ENCODE data around the gene GAB2. TPM values are rescaled to one million over a fixed set of nuclear protein-coding genes. Genes with fewer than 3 reads are reported as not detected.
"Not testable (repeated sequence)": the region's sequence is repeated elsewhere in the genome, so short reads cannot be mapped to it uniquely, and the experiment has no call there.

Gene GAB2
- total RNA-seq, 1 experiment from 2014 or later: 38.9 TPM

- DNase-seq (ENCODE audit: low read depth, low spot score): no peak
- in situ Hi-C loops (cut with HindIII; ENCODE audit: low pct_unique_long_range_greater_than_20kb, low sequenced_read_pairs): no loop called here
Observed at GRCh38 chr11:78381865-78382264, 35.8 kb downstream of the GAB2 start.

- in situ Hi-C loops (cut with HindIII; ENCODE audit: low pct_unique_long_range_greater_than_20kb, low sequenced_read_pairs): no loop called here
- no peak for DNase-seq (ENCODE audit: low read depth, low spot score)
Observed at GRCh38 chr11:78380615-78381051, 37.0 kb downstream of the GAB2 start.

- in situ Hi-C loops (cut with HindIII; ENCODE audit: low pct_unique_long_range_greater_than_20kb, low sequenced_read_pairs): no loop called here
- no peak for DNase-seq (ENCODE audit: low read depth, low spot score)
Observed at GRCh38 chr11:78379039-78379670, 38.5 kb downstream of the GAB2 start.

- no peak for DNase-seq (ENCODE audit: low read depth, low spot score)
- in situ Hi-C loops (cut with HindIII; ENCODE audit: low pct_unique_long_range_greater_than_20kb, low sequenced_read_pairs): no loop called here
Observed at GRCh38 chr11:78377625-78378418, 39.8 kb downstream of the GAB2 start.

DNA sequence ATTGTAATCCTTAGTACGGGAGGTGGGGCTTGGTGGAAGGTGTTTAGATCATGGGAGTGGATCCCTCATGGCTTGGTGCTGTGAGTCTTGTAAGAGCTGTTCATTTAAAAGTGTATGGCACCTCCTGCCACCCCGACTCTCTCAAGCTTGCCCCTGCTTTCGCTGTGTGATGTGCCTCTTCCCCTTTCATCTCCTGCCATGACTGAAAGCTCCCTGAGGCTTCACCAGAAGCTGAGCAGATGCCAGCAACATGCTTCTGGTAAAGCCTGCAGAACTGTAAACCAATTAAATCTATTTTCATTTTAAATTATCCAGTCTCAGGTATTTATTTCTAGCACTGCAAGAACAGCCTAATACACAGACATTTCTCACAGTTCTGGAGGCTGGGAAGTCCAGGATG lies 40.8 kb downstream of the GAB2 start:
- DNase-seq (ENCODE audit: low read depth, low spot score): no peak
- in situ Hi-C loops (cut with HindIII; ENCODE audit: low pct_unique_long_range_greater_than_20kb, low sequenced_read_pairs): no loop called here

- in situ Hi-C loops (cut with HindIII; ENCODE audit: low pct_unique_long_range_greater_than_20kb, low sequenced_read_pairs): no loop called here
Observed at GRCh38 chr11:78374917-78375316, 42.7 kb downstream of the GAB2 start.

GRCh38 chr11:78373689-78374088 lies 43.9 kb downstream of the GAB2 start:
- peak; percentile 85 for DNase-seq (ENCODE audit: low read depth, low spot score)

More at GRCh38 chr11:78374917-78375316, 42.7 kb downstream of the GAB2 start:
- no peak for DNase-seq (ENCODE audit: low read depth, low spot score)

GRCh38 chr11:78372114-78372768 lies 45.4 kb downstream of the GAB2 start:
- in situ Hi-C loops (cut with HindIII; ENCODE audit: low pct_unique_long_range_greater_than_20kb, low sequenced_read_pairs): no loop called here
- DNase-seq (ENCODE audit: low read depth, low spot score): no peak

More at GRCh38 chr11:78373689-78374088, 43.9 kb downstream of the GAB2 start:
- in situ Hi-C loops (cut with HindIII; ENCODE audit: low pct_unique_long_range_greater_than_20kb, low sequenced_read_pairs): no loop called here

- no peak for DNase-seq (ENCODE audit: low read depth, low spot score)
- in situ Hi-C loops (cut with HindIII; ENCODE audit: low pct_unique_long_range_greater_than_20kb, low sequenced_read_pairs): no loop called here
Observed at GRCh38 chr11:78371221-78371891, 46.3 kb downstream of the GAB2 start.

GRCh38 chr11:78370406-78371172 lies 47.0 kb downstream of the GAB2 start:
- in situ Hi-C loops (cut with HindIII; ENCODE audit: low pct_unique_long_range_greater_than_20kb, low sequenced_read_pairs): no loop called here
- DNase-seq (ENCODE audit: low read depth, low spot score): no peak

GRCh38 chr11:78365381-78365792 lies 52.2 kb downstream of the GAB2 start:
- in situ Hi-C loops (cut with HindIII; ENCODE audit: low pct_unique_long_range_greater_than_20kb, low sequenced_read_pairs): no loop called here
- DNase-seq (ENCODE audit: low read depth, low spot score): no peak

- in situ Hi-C loops (cut with HindIII; ENCODE audit: low pct_unique_long_range_greater_than_20kb, low sequenced_read_pairs): no loop called here
- DNase-seq (ENCODE audit: low read depth, low spot score): no peak
Observed at GRCh38 chr11:78364128-78364751, 53.4 kb downstream of the GAB2 start.

DNA sequence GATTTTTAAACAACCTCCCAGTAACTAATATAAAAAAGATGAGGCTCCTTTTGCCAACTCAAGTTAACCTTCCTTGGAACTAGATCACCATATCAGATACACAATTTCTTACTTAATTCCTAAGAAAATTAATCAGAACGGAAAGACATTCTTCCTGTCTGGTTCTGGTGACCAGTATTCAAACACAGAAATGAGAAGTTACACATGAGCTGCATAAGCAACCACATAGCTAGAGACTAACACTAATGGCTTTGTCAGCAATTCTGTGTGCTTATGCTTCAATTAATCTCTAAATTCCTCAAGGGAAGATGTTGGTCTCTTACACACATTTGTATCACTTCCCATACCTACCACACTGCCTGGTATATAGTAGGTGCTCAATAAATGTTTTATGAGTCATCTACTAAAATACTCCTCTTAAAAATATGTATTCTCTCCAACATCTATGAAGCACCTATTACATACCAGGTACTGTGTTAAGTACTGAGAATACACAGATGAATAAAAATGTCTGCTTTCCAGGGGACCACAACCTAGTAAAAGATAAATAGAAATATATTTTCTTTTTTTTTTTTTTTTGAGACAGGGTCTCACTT lies 54.5 kb downstream of the GAB2 start:
- DNase-seq (ENCODE audit: low read depth, low spot score): no peak
- in situ Hi-C loops (cut with HindIII; ENCODE audit: low pct_unique_long_range_greater_than_20kb, low sequenced_read_pairs): no loop called here

GRCh38 chr11:78361228-78361627 lies 56.4 kb downstream of the GAB2 start:
- in situ Hi-C loops (cut with HindIII; ENCODE audit: low pct_unique_long_range_greater_than_20kb, low sequenced_read_pairs): no loop called here
- no peak for DNase-seq (ENCODE audit: low read depth, low spot score)

DNA sequence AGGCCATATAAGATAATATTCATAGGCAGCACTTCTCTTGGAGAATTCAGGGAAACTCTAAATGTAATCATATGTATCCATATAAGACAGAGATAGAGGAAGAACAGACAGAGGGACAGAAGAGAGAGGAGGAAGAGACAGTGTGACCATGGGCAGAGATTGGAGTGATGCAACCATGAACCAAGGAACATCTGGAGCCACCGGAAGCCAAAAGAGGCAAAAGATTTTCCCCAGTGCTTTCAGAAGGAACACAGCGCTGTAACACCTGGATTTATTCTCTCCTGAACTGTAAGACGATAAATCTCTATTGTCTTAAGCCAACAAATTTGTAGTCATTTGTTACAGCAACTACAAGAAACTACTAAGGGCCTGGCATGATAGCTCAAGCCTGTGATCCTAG lies 57.7 kb downstream of the GAB2 start:
- in situ Hi-C loops (cut with HindIII; ENCODE audit: low pct_unique_long_range_greater_than_20kb, low sequenced_read_pairs): no loop called here
- no peak for DNase-seq (ENCODE audit: low read depth, low spot score)

DNA sequence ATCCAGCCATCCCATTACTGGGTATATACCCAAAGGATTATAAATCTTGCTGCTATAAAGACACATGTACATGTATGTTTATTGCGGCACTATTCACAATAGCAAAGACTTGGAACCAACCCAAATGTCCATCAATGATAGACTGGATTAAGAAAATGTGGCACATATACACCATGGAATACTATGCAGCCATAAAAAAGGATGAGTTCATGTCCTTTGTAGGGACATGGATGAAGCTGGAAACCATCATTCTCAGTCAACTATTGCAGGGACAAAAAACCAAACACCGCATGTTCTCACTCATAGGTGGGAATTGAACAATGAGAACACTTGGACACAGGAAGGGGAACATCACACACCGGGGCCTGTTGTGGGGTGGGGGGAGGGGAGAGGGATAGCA lies 59.7 kb downstream of the GAB2 start:
- DNase-seq (ENCODE audit: low read depth, low spot score): not testable (repeated sequence)

DNA sequence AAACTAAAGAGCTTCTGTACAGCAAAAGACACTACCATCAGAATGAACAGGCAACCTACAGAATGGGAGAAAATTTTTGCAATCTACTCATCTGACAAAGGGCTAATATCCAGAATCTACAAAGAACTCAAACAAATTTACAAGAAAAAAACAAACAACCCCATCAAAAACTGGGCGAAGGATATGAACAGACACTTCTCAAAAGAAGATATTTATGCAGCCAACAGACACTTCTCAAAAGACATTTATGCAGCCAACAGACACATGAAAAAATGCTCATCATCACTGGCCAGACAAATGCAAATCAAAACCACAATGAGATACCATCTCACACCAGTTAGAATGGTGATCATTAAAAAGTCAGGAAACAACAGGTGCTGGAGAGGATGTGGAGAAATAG lies 60.2 kb downstream of the GAB2 start:
- DNase-seq (ENCODE audit: low read depth, low spot score); in situ Hi-C loops (cut with HindIII; ENCODE audit: low pct_unique_long_range_greater_than_20kb, low sequenced_read_pairs): not testable (repeated sequence)

More for the DNA sequence above, 59.7 kb downstream of the GAB2 start:
- in situ Hi-C loops (cut with HindIII; ENCODE audit: low pct_unique_long_range_greater_than_20kb, low sequenced_read_pairs): not testable (repeated sequence)

Measured in SK-MEL-5 (cell line).